GM21737 (cell line): Measurements from ENCODE around the gene FYB1.

ENCODE experiments used
- ATAC-seq: cut with Tn5 transposase; IDR thresholded peaks from one replicate; pipeline ENCODE4 v1.9.1; 2021; ENCODE audit warnings: mild to moderate bottlenecking, moderate library complexity; ENCODE audit not compliant: unreplicated experiment

FYB1 gene

GRCh38 chr5:39164529-39165402 is 54.6 kb downstream of the FYB1 start:
- no peak for ATAC-seq

- ATAC-seq: no peak
Measured at GRCh38 chr5:39164016-39164415, 55.3 kb downstream of the FYB1 start.

- no peak for ATAC-seq
Measured at GRCh38 chr5:39161578-39161977, 57.8 kb downstream of the FYB1 start.

- no peak for ATAC-seq
Measured at GRCh38 chr5:39160576-39161213, 58.7 kb downstream of the FYB1 start.

GRCh38 chr5:39159811-39160490 is 59.4 kb downstream of the FYB1 start:
- ATAC-seq: no peak

- no peak for ATAC-seq
Measured at GRCh38 chr5:39158786-39159185, 60.6 kb downstream of the FYB1 start.

GRCh38 chr5:39158127-39158593 is 61.2 kb downstream of the FYB1 start:
- no peak for ATAC-seq

- ATAC-seq: no peak
Measured at GRCh38 chr5:39157701-39158100, 61.7 kb downstream of the FYB1 start.

- ATAC-seq: no peak
Measured at GRCh38 chr5:39156082-39156481, 63.3 kb downstream of the FYB1 start.

- ATAC-seq: no peak
Measured at GRCh38 chr5:39151745-39152144, 67.6 kb downstream of the FYB1 start.

GRCh38 chr5:39149966-39150365 is 69.4 kb downstream of the FYB1 start:
- ATAC-seq: no peak

- ATAC-seq: no peak
Measured at GRCh38 chr5:39148983-39149534, 70.3 kb downstream of the FYB1 start.

- ATAC-seq: no peak
Measured at GRCh38 chr5:39146831-39147540, 72.4 kb downstream of the FYB1 start.

GRCh38 chr5:39143151-39143860 is 76.1 kb downstream of the FYB1 start:
- ATAC-seq: no peak

- no peak for ATAC-seq
Measured at GRCh38 chr5:39140558-39141168, 78.7 kb downstream of the FYB1 start.

- no peak for ATAC-seq
Measured at GRCh38 chr5:39138892-39139291, 80.5 kb downstream of the FYB1 start.

GRCh38 chr5:39137819-39138451 is 81.4 kb downstream of the FYB1 start:
- ATAC-seq: no peak

- ATAC-seq: no peak
Measured at GRCh38 chr5:39137391-39137790, 82.0 kb downstream of the FYB1 start.

- no peak for ATAC-seq
Measured at GRCh38 chr5:39132792-39133191, 86.6 kb downstream of the FYB1 start.
